H4 (cell line): ENCODE results near the gene ARHGEF1. TPM values are rescaled to one million over a fixed set of nuclear protein-coding genes. Genes with fewer than 3 reads are reported as not detected.
A peak's percentile ranks its signal among the peaks of the same experiment; 100 is the strongest.

Source experiments
- DNase-seq: peaks from one replicate; pipeline ENCODE4 v3.0.0-alpha.2; 2015; ENCODE audit warnings: low spot score
- total RNA-seq: library from RNA; depleted of rRNA; stranded (reverse); fragments of >200 nt; shearing (Covaris generic); gene quantifications from 2 replicates; pipeline ENCODE4 v1.2.3, GENCODE V29; 2014

Gene ARHGEF1
- total RNA-seq, 1 experiment from 2014 or later, result 15.9 TPM

DNA sequence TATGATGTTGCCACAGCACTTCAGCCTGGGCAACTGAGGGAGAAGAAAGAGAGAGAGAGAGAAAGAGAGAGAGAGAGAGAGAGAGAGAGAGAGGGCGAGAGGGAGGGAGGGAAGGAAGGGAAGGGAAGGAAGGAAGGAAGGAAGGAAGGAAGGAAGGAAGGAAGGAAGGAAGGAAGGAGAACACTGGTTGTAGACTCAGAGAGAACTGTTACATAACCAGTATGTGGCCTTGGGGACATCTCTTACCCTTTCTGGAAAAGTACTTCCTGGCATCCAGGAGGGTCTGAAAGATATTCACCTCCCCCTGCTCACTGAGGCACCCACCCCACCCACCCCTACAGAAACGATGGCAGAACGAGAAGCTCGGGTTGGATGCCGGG lies 2.7 kb upstream of the ARHGEF1 start:
- no peak for DNase-seq

DNA sequence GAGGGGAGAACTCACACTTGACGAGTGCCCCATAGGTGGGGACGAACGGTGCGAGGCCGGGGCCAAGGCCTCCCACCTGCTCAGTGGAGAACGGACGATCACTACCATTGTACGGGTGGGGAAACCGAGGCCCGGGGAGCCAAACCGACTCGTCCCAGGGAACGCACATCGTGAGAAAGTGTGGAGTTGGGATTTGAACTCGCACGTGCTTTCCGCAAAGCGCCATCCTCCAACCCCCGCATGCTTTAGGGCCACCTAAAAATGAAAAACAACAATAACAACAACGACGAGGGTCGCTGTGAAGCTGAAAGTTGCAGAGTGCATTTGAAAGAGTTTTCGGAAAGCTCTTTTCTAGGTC lies 458 bp downstream of the ARHGEF1 start:
- no peak for DNase-seq

DNA sequence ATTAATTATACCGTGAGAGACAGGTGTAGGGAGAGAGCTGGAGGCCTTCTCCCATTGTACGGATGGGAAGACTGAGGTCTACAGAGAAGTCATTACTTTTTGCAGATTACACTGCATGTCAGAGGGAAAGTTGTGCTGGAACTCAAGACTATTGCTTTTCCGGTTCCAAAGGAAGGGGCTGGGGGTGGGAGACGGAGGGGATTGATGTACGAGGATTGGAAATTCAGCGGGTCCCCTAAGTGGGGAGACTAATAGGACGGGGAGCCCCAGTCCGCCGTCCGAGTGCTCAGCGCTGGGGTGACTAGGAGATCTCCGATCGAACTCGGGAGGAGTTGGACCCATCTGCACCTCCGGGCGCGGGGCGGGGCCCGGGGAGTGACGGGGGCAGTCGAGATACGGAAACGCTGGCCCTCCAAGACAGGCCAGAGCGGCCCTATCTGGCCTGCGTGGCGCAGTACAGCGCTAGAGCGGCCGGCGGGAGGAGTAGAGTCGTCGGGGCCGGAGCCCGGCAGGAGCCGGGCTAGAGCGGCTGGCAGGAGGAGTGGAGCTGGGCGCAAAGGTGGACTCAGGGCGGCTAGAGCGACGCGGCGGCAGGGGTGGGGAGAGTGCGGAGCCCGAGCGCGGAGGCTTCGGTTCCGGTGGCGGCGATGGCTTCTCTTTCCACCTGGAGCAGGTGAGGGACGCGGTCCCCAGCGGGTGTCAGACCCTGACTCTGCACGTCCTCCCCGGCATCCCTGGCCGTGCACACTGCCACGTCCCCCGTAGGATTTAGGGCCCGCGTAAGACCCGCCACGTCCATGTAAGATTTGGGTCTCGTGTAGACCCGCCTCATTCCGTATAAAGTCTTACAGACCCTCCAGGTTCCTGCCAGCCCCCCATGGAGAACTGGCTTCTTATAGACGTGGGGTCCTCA lies 1.1 kb downstream of the ARHGEF1 start:
- peak; percentile 94 for DNase-seq

DNA sequence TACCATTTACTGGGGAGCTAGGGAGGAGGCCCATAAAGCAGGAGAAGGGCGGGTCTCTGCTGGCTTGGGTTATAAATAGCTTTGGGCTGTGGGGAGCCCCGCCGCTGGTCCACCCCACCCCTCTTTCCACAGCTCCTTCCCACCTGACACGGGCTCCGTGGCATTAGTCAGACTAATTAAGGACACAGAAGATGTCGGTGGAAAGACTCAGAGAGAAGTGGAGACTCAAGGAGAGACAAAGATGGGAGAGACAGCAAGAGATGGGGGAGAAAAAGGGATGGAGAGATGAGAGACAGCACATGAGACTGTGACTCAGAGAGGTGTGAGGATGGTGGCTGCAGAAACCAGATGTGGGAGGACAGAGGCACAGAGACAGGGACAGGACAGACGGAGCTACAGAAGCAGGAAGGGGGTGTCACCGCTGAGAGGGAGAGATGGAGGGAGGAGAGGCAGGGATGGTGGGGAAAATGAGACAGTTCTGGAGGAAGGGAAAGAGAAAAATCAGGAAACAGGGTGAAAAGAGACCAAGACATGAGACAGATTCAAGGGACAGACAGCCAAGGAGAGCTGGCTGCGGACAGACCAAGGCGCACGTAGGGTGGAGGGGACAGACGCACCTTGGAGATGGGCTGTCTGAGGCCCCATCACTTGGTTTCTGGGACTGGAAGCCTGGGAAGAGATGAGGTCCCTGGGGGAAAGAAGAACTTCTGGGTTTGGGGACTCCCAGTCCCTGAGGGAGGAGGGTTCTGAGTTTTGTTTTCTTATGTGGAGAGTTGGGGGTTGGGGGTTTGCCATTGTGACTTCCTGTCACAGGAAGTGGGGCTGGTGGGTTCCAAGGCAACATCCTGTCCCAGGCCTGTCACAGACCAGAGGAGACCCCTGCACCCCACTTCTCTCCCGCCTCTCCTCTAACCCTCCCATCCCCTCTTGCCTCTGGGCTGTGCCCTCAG lies 4.1 kb downstream of the ARHGEF1 start:
- no peak for DNase-seq

DNA sequence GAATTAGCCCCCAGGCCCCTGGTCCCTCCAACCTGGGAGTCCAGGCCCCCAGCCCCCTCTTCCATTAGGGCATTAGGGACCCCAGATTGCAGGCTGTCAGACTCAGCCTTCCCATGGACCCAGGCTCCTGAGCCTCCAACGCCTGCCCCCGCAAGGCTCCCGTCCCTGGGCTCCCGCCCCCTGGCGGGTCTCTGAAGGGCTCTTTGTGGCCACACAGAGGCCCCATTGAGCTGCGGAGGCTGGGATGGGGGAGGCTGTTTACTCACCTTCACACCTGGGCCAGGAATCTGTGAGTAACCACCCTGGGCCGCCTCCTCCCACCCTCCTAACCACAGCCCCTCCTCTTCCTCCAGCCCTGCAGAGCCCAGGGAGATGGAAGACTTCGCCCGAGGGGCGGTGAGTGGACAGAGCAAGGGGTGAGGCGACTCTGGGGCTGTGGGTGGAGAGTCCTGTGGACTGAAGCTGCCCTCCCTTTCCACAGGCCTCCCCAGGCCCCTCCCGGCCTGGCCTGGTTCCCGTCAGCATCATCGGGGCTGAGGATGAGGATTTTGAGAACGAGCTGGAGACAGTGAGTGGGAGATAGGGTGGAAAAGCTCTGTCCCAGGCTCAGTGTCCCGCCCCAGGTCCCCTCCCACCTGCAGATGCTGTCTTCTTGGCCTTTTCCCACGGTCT lies 4.9 kb downstream of the ARHGEF1 start:
- peak; percentile 68 for DNase-seq

DNA sequence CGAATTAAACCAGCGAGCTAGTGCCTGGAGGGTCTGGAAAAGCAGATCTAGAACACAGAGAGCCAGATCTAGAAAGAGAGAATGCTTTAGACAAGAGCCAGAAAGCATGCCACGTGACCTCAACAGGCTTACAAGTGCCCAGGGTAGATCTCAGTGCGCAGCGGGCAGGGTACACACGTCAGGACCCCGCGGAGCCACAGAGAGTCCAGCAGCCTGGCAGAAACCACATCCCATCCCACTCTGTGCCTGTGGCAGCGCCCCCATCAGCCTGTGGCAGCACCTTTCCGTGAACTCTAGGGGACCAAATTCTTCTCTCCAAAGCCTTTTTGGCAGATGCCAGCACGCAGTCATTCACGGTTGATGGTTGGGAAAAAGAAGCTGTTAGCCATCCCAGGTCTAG lies 5.9 kb downstream of the ARHGEF1 start:
- DNase-seq, result no peak

DNA sequence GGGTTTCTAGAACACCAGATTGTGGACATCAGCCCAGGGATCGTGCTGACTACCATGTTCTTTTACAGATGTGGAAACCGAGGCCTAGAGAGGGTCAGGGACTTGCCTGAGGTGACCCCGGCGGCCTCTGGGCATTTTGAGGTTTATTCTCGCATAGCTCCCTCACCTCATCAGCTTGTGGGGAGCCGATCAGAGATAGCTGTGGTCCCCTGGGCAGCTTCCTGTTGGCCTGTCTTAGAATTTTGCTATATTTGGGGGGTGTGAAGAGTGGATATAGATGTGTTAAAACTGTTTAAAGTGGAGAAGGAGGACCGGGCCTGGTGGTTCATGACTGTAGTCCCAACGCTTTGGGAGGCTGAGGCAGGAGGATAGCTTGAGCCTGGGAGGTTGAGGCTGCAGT lies 6.9 kb downstream of the ARHGEF1 start:
- no peak for DNase-seq

DNA sequence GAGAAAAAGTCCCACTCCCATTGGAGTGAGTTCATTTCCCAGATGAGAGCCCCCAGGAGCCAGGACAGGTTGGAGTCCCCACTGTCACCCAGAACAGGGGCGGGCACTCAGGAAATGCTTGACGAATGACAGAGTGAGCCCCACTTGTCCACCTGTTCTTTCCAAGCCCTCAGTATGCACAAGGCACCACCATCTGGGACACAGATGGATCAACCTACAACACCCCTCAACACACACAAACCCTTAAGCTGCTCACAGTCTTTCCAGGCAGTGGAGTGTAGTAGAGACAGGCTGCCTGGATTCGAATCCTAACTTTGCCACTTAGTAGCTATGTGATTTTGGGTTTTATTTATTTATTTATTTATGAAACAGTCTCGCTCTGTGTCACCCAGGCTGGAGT lies 8.0 kb downstream of the ARHGEF1 start:
- DNase-seq, result no peak

DNA sequence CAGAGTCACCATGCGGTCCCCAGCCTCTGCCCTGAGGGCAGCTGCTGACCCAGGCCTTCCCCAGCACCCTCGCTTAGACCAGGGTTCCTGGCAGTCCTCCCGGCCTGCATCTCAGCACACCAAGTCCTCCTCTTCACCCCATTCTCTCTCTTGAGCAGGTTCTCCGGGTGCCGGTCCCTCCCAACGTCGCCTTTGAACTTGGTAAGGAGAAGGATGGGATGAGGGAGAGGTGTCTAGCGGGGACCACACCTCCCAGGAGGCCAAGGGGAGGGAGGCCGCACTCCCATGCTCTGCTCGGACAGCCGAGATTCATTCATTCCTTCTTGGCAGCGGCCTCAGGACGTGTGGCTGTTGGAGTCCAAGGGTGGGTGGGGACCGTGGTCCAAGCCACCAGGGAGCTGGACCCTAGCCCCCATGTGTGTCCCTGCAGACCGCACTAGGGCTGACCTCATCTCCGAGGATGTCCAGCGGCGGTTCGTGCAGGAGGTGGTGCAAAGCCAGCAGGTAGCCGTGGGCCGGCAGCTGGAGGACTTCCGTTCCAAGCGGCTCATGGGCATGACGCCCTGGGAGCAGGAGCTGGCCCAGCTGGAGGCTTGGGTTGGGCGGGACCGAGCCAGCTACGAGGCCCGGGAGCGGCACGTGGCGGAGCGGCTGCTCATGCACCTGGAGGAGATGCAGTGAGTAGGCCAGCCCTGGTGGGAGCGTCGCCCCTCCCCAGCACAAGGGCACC lies 9.4 kb downstream of the ARHGEF1 start:
- DNase-seq, result no peak

DNA sequence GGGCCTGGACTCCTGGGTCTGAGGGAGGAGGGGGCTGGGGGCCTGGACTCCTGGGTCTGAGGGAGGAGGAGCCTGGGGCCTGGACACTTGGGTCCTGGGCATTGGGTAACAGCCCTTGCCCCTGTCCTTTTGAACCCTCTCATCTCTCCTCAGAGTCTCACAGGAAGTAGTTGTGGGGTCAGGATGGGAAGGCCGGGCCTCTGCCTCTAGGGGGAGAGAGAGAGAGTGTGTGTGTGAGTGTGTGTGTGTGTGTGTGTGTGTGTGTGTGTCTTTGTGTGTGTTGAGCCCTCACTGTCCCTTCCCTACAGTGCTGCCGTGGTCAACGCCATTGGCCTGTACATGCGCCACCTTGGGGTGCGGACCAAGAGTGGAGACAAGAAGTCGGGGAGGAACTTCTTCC lies 10.9 kb downstream of the ARHGEF1 start:
- peak; percentile 33 for DNase-seq

DNA sequence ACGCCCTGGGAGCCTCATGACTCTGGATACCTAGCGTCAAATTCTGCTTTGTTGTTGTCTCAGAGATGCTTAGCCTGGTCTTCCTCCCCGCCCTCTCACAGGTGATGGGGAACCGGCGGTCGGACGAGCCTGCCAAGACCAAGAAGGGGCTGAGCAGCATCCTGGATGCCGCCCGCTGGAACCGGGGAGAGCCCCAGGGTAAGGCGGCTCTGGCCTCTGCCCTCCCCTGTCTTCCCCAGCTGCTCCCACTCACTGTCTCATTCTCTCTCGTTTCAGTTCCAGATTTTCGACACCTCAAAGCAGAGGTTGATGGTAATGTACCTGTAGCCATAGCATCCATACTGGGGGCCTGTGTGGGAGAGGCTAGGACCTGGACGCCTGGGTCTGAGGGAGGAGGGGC lies 11.4 kb downstream of the ARHGEF1 start:
- DNase-seq, result no peak

DNA sequence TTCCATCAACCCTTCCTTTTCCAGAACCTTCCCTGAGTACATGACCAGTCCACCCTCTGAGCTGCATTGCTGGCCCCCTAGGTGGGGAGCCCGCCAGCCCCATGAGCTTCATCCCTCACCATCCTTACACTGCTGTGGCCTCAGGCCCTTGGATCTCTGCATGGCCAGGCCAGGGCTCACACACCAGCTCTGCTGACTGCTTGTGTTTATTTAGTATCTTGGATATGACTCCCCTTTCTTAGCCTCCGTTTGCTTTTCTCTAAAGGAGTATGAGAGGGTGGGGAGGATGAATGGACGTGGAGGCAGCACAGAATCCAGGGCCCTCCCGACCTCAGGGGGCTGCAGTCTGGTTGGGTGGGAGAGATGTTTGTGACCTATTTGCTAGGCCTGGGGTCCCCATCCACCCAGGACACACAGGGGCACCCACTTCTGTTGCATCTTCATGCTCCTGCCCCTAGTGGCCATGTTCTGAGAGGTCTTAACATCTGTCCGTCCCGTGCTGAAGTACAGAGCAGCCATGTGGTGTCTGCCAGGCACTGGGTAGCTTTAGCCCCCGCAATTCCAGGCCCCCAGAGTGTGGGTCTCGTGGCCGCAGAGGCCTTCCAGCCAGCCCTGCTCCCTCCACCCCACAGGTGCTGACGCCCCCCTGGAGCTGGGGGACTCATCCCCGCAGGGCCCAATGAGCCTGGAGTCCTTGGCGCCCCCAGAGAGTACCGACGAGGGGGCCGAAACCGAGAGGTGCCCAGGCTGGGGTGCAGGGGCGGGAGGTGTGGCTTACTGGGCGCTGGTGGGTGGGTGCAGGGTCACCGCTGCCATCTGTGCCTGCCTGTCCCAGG lies 13.0 kb downstream of the ARHGEF1 start:
- DNase-seq, result no peak

DNA sequence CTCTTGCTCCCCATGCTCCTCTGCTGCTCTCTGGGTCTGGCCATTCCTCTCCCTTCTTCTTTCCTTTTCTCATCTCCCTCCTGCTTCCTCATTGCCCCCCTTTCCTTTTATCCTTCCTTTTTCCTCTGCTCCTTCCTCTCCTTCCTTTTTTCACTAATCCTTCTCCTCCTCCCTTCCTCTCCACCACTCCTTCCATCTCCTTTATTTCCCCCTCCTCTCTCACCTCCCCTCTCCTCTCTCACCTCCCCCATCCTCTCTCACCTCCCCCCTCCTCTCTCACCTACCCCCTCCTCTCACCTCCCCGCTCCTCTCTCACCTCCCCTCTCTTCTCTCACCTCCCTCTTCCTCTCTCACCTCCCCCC lies 13.6 kb downstream of the ARHGEF1 start:
- no peak for DNase-seq

DNA sequence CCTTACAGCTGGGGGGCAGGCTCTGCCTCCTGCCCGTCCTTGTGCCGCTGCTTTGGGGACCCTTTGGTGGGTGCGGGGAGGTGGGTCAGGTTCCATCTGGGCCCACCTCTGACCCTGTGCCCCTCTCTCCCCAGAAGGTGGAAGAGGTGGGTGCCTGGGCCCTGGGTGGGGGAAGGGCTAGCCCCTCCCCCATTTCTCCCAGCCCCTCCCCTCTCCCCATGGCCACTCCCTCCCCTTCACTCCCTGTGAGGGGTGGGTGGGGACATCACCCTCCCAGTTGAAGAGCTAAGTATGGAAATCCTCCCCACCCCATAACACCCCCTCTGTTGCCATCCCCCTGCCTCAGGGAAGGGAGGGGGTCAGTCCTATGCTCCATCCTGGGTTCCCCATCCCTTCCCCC lies 14.2 kb downstream of the ARHGEF1 start:
- no peak for DNase-seq

DNA sequence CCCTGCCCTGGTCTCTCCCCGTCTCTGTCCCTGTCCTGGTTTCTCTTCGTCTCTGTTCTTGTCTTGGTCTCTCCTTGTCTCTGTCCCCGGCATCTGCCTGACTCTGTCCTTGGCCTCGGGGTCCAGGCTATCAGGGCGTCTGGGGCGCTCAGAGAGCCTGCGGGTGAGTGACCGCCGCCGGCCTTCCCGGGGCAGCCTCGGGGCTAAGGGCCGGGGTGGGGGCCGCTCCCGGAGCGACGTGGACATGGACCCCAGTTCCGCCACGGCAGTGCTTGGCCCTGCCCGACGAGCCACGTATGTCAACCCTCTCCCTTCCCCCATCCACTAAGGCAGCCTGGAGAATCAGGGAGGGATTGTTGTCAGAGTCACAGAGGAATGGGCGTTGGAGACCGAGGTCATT lies 14.8 kb downstream of the ARHGEF1 start:
- no peak for DNase-seq

DNA sequence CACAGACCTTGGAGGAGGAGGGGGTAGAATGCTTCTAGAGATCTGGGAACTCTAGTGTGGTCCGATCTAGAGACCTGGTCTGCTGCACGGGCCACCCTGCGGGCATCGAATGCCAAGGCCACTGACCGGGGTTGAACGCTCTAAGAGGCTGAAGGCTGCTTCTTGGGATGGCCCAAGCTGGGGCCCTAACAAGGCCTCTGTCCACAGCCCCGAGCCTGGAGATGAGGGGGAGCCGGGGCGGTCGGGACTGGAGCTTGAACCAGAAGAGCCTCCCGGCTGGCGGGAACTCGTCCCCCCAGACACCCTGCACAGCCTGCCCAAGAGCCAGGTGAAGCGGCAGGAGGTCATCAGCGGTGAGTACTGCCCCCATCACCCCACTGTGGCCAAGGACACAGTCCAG lies 15.3 kb downstream of the ARHGEF1 start:
- no peak for DNase-seq

DNA sequence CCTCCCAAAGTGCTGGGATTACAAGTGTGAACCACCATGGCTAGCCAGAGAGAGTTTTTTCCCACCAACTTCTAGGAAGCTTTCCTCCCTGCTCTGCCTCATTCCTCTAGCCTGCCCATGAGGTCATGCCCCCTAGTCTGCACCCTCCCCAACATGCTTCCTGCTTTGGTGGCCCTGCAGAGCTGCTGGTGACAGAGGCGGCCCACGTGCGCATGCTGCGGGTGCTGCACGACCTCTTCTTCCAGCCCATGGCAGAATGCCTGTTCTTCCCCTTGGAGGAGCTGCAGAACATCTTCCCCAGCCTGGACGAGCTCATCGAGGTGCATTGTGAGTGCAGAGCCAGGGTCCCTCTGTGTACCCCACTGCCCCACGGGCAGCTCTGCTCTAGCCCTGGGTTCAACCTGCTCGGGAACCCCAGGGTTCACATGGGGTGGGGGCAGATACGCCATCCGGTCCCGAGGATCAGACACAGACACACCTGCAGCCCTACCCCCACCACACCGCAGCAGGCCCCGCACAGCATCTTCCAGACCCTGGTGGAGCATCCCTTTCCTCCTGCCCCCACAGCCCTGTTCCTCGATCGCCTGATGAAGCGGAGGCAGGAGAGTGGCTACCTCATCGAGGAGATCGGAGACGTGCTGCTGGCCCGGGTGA lies 18.9 kb downstream of the ARHGEF1 start:
- no peak for DNase-seq

DNA sequence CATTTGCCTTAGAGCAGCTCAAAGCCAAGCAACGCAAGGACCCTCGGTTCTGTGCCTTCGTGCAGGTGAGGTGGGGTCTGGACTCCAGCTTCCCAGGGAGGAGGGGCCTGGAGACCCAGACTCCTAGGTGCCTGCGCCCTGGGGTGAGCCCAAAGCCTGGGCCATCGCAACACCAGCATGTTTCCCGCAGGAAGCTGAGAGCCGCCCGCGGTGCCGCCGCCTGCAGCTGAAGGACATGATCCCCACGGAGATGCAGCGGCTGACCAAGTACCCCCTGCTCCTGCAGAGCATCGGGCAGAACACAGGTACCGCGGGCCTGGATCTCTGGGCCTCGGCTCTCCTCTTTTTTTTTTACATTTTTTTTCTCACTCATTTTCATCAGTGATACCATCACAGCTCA lies 19.6 kb downstream of the ARHGEF1 start:
- no peak for DNase-seq

DNA sequence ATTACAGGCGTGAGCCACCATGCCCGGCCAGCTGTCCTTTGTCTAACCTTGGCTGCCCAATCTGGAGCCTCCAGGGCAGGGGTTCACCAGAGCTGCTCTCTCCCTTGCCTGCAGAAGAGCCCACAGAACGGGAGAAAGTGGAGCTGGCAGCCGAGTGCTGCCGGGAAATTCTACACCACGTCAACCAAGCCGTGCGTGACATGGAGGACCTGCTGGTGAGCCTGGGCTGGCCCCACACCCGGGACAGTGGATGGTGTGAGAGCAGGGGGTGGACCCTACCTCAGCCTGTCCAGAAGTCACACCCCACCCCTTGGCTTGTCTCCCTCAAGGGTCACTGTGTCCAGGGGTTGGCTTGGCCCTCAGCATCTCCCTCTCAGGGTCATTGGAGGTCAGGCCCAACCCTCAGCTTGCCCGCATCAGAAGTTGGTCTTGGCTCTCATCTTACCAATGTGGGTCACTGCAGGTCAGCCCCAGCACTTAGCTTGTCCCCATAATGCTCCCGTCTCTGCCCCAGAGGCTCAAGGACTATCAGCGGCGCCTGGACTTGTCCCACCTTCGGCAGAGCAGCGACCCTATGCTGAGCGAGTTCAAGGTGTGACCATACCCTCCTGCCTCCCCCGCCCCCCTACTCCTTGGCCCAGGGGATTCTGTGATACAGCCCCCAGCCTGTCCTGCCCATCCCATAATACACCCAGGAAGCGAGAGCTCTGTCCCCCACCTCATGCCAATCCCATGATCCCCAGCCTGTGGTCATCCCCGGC lies 20.4 kb downstream of the ARHGEF1 start:
- no peak for DNase-seq
